Tibial nerve (tissue), 3 donors: ENCODE results near the gene CTNND2.

Experiments used
- POLR2A ChIP-seq, 2 donors: fragments of 450-650 bp; IDR thresholded peaks; one replicate each; pipeline ENCODE4 v1.6.1; 2017; ENCODE audit warnings: antibody characterized with exemption in 2 of 2, mild to moderate bottlenecking in 2 of 2, moderate library complexity in 2 of 2
- TF ChIP-seq, protein P1 (sequence below), 5 experiments: fragments of 200-600 bp in 3 of 5; fragments of 450-650 bp in 2 of 5; sonication (generic) in 3 of 5; IDR thresholded peaks; one replicate each; pipeline ENCODE4 v1.5.1; 2016 to 2019; ENCODE audit warnings: antibody characterized with exemption in 5 of 5, mild to moderate bottlenecking in 3 of 5, moderate library complexity in 2 of 5

GRCh38 chr5:11711932-11712331, 192.3 kb downstream of the CTNND2 start:
- TF ChIP-seq, protein P1, sequence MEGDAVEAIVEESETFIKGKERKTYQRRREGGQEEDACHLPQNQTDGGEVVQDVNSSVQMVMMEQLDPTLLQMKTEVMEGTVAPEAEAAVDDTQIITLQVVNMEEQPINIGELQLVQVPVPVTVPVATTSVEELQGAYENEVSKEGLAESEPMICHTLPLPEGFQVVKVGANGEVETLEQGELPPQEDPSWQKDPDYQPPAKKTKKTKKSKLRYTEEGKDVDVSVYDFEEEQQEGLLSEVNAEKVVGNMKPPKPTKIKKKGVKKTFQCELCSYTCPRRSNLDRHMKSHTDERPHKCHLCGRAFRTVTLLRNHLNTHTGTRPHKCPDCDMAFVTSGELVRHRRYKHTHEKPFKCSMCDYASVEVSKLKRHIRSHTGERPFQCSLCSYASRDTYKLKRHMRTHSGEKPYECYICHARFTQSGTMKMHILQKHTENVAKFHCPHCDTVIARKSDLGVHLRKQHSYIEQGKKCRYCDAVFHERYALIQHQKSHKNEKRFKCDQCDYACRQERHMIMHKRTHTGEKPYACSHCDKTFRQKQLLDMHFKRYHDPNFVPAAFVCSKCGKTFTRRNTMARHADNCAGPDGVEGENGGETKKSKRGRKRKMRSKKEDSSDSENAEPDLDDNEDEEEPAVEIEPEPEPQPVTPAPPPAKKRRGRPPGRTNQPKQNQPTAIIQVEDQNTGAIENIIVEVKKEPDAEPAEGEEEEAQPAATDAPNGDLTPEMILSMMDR (IDR thresholded peaks at IDR 0.05) = no peak
- TF ChIP-seq POLR2A (IDR thresholded peaks at IDR 0.05) = no peak
